Hematopoietic multipotent progenitor cell treated with erythropoietin and hydrocortisone succinate and interleukin-3 and kit ligand, for 8 days (in vitro differentiated cells): ENCODE results near the gene FAM83G.
"Not testable (repeated sequence)": the region's sequence is repeated elsewhere in the genome, so short reads cannot be mapped to it uniquely, and the experiment has no call there.

Experiments
- DNase-seq: peaks from one replicate; pipeline ENCODE4 v3.0.0-alpha.2; 2015

The FAM83G gene

DNA sequence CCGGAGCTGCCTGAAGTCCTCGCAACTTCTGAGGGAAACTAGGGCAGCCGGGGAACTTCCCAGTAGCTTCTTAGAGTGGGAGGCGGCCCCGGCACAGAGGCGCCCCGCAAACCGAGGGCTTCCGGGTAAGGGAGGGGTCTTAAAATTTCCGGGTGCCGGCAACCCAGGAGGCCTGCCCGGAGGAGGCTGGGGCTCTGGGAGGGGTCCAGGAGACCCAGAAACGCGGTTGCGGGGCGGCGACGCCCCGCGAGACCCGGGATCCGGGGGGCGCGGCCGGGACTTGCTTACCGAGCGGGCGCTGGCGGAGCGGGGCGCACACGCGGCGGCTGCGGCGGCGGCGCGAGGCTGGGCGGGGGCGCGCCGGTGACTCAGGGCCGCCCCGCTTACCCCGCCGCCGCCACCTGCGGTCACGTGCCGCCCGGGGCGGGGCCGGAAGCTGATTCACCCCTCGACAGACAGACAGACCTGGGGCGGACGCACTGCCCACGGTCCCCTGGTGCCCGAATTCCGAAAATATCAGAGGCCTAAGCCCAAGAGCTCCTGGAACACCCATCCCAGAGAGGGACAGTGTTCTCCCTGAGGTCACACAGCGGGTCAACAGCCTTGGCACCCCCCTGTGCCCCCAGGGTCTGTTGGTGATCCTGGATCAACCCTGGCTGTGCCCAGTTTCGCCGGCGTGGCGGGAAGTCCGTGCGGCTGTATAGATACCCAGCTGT is at the start of gene FAM83G:
Gene FAM83G (minus strand): TSS at position 344 of the 716 bp plus-strand sequence. CDS start 723 bp downstream, outside the sequence.
- DNase-seq = peak; percentile 64

- DNase-seq = not testable (repeated sequence)
These were observed 44.3 kb upstream of the FAM83G start for GRCh38 chr17:19048826-19049225.

- not testable (repeated sequence) for DNase-seq
These were observed 42.9 kb upstream of the FAM83G start for GRCh38 chr17:19047510-19047909.

DNA sequence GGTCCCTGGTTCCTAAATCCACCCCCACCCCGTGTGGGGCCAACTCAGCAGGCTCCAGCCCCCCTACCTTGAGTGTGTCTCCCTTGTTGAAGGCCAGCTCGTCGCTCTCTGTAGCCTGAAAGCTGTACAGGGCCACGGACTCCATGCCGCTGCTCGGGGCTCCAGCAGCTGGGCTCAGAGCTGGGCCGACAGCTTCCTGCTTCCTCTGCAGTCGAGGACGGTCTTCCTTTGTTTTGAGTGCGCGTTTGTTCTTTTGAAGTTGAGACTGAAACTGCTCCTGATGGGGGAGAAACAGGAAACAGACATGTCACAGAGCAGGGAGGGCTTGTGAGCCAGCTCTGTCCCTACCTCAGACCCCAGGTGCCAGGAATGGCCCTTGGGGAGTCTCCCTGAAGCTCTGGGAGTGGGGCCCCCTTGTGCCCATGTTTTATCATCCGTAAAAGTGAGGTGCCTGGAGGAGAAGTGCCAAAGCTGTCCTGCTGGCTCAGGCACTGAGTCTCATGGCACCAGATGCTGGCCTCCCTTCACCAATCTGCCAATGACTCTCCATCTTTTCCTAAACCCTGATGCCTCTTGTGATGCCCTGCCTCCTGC is 42.3 kb upstream of the FAM83G start, which contains the start of gene GRAP:
Gene GRAP (minus strand): TSS at position 176 of the 594 bp plus-strand sequence. CDS start 31 bp downstream, at position 145.
- DNase-seq = not testable (repeated sequence)

DNA sequence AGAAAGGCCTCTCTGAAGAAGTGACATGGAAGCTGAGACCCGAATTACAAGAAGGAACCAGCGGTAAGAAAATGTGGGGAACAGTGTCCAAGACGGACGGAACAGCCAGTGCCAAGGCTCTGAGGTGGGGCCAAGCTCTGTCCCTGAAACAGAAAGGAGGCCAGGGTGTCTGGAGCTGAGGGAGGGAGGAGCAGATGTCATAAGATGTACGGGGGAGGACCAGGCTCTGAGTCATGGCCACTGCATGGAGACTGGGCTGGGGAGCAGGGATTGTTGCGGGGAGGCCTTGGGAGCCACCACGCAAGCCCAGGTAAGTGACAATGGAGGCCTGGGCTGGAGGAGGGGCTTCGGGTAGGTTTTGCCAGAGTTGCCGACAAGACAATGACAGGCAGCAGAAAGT is 40.1 kb upstream of the FAM83G start:
- not testable (repeated sequence) for DNase-seq

GRCh38 chr17:19043032-19043431 is 38.5 kb upstream of the FAM83G start:
- not testable (repeated sequence) for DNase-seq

- not testable (repeated sequence) for DNase-seq
These were observed 37.8 kb upstream of the FAM83G start for GRCh38 chr17:19042369-19042768.

DNA sequence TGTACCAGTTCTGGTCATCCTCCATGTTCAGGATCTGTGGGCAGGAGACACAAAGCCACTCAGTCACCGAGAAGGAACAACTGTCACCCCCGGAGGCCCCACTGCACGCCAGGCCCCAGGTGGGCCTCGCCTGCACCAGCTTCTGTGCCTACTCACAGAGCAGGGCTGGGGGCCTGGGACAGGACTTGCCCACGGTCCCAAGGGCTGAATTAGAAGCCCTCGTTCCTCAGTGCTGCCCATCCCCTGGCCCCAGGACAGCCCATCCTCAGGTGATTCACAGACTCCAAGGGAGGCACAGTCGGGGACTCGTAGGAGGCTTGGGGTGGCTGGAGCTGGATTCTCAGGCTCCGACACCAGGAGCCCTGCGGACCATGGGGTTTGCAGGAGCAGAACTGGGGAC is 37.3 kb upstream of the FAM83G start:
- DNase-seq = not testable (repeated sequence)

DNA sequence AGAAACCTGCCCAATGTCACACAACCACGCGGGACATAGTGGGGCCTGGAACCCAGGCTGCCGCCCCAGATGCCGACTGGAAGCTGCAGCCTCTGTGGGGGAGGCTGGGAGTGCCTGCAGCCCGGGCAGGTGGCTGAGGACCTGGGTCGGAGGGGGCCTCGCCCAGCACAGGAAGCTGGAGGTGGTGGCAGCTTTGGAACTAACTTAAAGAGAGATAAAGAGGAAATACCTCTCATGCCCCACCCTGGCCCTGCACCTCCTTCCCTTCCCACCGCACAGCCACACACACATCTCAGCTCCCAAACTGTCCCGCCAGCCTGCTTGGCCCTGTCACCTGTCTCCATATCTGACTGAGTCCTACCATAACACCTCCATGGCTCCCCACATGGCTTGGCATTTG is 35.8 kb upstream of the FAM83G start:
- not testable (repeated sequence) for DNase-seq

GRCh38 chr17:19038730-19039129 is 34.2 kb upstream of the FAM83G start:
- DNase-seq = not testable (repeated sequence)

DNA sequence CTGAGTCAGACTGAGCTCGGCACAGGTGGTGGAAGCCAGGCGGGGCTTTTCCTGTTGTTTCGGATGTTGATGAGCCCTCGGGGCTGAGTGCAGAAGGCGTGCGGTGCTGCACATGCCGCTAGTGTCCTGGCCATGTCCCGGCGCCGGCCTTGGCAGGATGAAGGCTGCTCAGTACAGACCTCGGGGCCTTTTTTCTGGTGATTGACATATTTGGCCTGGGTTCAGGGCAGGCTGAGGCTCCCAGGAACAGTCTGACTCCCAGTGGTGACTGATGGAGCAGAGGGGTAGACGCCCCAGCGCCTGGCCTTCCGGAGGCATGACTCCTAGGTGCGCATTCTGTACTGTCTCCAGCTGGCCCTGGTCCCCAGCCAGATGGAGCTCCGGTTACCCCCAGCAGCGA is 33.4 kb upstream of the FAM83G start:
- not testable (repeated sequence) for DNase-seq

- DNase-seq = not testable (repeated sequence)
These were observed 33.0 kb upstream of the FAM83G start for GRCh38 chr17:19037547-19037946.

GRCh38 chr17:19036186-19036585 is 31.6 kb upstream of the FAM83G start:
- not testable (repeated sequence) for DNase-seq

- not testable (repeated sequence) for DNase-seq
These were observed 27.9 kb upstream of the FAM83G start for GRCh38 chr17:19032377-19032988.

GRCh38 chr17:19031729-19032128 is 27.2 kb upstream of the FAM83G start:
- DNase-seq = not testable (repeated sequence)

- not testable (repeated sequence) for DNase-seq
These were observed 26.3 kb upstream of the FAM83G start for GRCh38 chr17:19030771-19031449.

GRCh38 chr17:19029740-19030139 is 25.2 kb upstream of the FAM83G start:
- DNase-seq = not testable (repeated sequence)

- DNase-seq = not testable (repeated sequence)
These were observed 24.1 kb upstream of the FAM83G start for GRCh38 chr17:19028671-19029070.

DNA sequence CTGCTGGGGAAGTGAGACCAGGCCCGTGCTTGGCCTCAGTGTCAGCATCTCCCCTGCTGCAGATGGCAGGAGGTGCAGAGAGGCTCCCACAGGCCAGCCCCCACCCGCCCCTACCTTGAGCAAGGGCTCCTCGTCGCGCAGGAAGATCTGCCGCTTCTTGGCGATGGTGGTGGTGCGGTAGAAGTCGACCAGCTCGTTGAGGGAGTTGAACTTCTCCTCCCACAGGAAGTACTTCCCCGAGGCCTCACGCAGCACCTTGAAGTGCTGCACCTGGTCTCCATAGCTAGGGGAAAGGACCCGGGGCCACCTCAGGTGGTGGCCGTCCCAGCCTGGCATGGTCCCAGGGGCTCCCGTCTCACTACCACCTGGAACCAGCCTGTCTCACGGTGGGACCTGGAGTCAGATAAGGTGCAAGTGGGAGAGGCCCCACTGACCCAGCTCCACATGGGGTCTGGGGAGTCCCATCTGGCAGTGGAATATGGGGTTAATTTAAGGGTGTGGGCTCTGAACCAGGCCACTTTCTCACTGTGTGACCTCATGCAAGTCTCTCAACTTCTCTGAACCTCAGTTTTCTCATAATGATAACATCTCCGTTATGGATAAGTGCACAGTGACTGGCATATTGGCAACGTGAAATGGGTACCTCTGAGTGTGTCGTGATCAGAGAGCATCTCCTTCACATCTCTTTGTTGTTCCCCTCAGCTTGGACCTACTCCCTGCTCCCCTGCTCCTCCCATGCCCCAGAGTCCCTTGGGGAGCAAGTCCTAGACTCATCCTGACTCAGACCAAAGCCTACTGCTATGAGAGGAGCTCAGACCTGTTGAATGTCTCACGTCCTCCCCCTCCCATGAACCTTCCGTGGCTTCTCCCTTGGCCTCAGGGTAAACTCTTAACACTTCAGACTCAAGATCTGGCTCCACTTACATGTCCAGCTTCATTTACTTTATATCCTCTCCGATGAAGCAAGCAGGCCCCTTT is 19.8 kb upstream of the FAM83G start:
- no peak for DNase-seq

- DNase-seq = no peak
These were observed 18.8 kb upstream of the FAM83G start for GRCh38 chr17:19023209-19023999.

DNA sequence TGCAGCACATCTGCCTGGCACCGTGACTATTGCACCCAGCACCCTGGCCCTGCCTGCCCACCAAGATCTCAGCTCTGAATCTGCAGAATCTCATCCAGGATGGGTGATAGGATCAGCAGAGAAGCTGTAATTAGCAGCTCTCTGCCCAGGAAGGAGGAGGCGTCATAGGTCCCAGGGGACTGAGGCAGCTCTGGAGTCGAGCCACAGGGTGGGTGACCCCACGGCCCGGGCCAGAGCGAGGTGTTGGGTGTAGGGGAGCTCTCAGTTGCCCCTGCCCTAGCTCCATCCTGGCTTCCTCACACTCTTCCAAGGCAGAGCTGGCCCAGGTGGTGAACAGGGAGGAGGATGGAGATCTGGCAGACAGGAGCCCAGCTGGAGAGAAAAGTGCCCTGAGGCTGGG is 18.2 kb upstream of the FAM83G start:
- no peak for DNase-seq
